H1 (cell line): ENCODE measurements around the gene GADL1. TPM values are rescaled to one million over a fixed set of nuclear protein-coding genes. Genes with fewer than 3 reads are reported as not detected.

Experiments
- EP300 ChIP-seq, 2 experiments: IDR thresholded peaks; 1 replicate in 1 of 2; 2 replicates in 1 of 2; pipeline ENCODE4 v1.6.1; 2011 to 2012; ENCODE audit warnings: low read depth in 2 of 2, low read length in 2 of 2, mild to moderate bottlenecking in 2 of 2, borderline replicate concordance in 1 of 2, inconsistent platforms in 1 of 2, moderate library complexity in 1 of 2
- RFX5 ChIP-seq: IDR thresholded peaks from 2 replicates; pipeline ENCODE4 v1.6.1; 2011; ENCODE audit warnings: low read depth, low read length, improper control_type of control experiment, borderline replicate concordance
- polyA plus RNA-seq, 7 experiments: library from polyadenylated mRNA; depleted of rRNA in 3 of 7; stranded (reverse) in 5 of 7; unstranded in 2 of 7; fragments of >200 nt in 5 of 7; fragments of 200-250 nt in 2 of 7; gene quantifications; 1 replicate in 5 of 7; 2 replicates in 1 of 7; 4 replicates in 1 of 7; pipeline versions ENCODE4 v1.2.1 to v1.2.3, GENCODE V29; 2011 to 2013; ENCODE audit warnings: missing spikeins in 2 of 7, mixed read lengths in 2 of 7
- total RNA-seq: library from RNA; stranded (reverse); fragmentation: NEBNext Ultra II Directional; extraction: Animal tissue kit (Norgen Biotek cat#: 25700); gene quantifications from 2 replicates; pipeline ENCODE4 v1.2.1, GENCODE V29; 2021

Gene GADL1
- total and polyA plus RNA-seq, 2 of the 8 experiments (the other 6 are each of a cell fraction or from before 2014, with no cell fraction given), result 0.03 to 0.30 TPM

DNA sequence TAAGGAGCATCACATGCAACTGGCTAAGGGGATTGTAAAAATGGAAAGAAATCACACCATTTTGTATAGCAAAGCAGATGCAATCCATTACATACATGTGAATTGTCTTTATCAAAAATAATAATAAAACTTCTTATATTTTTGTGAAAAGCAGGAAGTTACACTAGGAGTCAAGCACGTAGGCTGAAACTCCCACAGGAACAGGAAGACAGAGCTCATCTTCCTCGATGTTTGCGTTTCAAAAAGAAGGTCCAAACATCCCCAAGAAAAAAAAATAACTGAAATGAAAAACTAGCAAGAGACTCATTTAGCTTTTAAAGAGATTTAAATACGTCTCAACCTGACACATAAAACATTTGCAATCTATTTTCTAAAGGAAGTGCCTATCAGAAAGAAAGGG, 181.5 kb downstream of the GADL1 start (continued):
- TF ChIP-seq RFX5, result no peak
- no peak for TF ChIP-seq EP300 (IDR thresholded peaks at IDR 0.05; ENCODE audit: borderline replicate concordance in 1 of 2, low read depth in 2 of 2, low read length in 2 of 2)
- TF ChIP-seq, all 59 proteins: peak for 0
